RPMI8226 (cell line): ENCODE results near the gene MYL9.

Experiments
- DNase-seq: peaks from one replicate; pipeline ENCODE4 v3.0.0-alpha.2; 2015

MYL9 gene

GRCh38 chr20:36585410-36586125 lies 44.2 kb downstream of the MYL9 start:
- DNase-seq = no peak

- DNase-seq = no peak
These were observed 46.2 kb downstream of the MYL9 start for GRCh38 chr20:36587388-36588070.

- no peak for DNase-seq
These were observed 50.0 kb downstream of the MYL9 start for GRCh38 chr20:36591281-36591680.

- no peak for DNase-seq
These were observed 50.7 kb downstream of the MYL9 start for GRCh38 chr20:36591854-36592641.

GRCh38 chr20:36593347-36593929 lies 52.1 kb downstream of the MYL9 start:
- no peak for DNase-seq

DNA sequence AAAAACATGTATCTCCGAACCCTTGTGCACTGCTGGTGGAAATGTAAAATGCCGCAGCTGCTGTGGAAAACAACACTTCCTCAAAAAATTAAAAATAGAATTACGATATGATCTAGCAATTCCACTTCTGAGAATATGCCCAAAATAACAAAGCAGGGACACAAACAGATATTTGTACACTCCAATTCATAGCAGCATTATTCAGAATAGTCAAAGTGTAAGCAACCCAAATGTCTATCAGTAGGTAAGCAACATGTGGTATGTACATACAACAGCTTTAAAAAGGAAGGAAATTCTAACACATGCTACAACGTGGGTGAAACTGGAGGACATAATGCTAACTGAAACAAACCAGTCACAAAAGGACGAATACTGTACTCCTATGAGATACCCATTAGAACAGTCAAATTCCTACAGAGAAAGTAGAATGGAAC lies 58.6 kb downstream of the MYL9 start:
- DNase-seq = no peak
